Ishikawa (cell line): Measurements from ENCODE around the gene SHC1.

Source experiments
- CEBPB ChIP-seq: IDR thresholded peaks from 2 replicates; pipeline ENCODE4 v1.6.1; 2012
- CREB1 ChIP-seq: IDR thresholded peaks from 2 replicates; pipeline ENCODE4 v1.6.1; 2012; ENCODE audit warnings: low read depth
- EP300 ChIP-seq: IDR thresholded peaks from 2 replicates; pipeline ENCODE4 v1.6.1; 2012; ENCODE audit warnings: borderline replicate concordance
- FOXM1 ChIP-seq: IDR thresholded peaks from 2 replicates; pipeline ENCODE4 v1.6.1; 2012; ENCODE audit warnings: low read depth, borderline replicate concordance
- NFIC ChIP-seq: IDR thresholded peaks from 2 replicates; pipeline ENCODE4 v1.6.1; 2012
- RAD21 ChIP-seq: IDR thresholded peaks from 2 replicates; pipeline ENCODE4 v1.6.1; 2012; ENCODE audit warnings: low read depth
- REST ChIP-seq: IDR thresholded peaks from 2 replicates; pipeline ENCODE4 v1.6.1; 2012; ENCODE audit warnings: low read depth, mild to moderate bottlenecking
- TAF1 ChIP-seq: IDR thresholded peaks from 2 replicates; pipeline ENCODE4 v1.6.1; 2012; ENCODE audit warnings: low read depth, mild to moderate bottlenecking
- TCF12 ChIP-seq: IDR thresholded peaks from 2 replicates; pipeline ENCODE4 v1.6.1; 2012; ENCODE audit warnings: low read depth
- TEAD4 ChIP-seq: IDR thresholded peaks from 2 replicates; pipeline ENCODE4 v1.6.1; 2012
- USF1 ChIP-seq: IDR thresholded peaks from 2 replicates; pipeline ENCODE4 v1.6.1; 2012
- YY1 ChIP-seq: IDR thresholded peaks from 2 replicates; pipeline ENCODE4 v1.6.1; 2012; ENCODE audit warnings: low read depth
- ZBTB7A ChIP-seq: IDR thresholded peaks from 2 replicates; pipeline ENCODE4 v1.6.1; 2012; ENCODE audit warnings: low read depth
- TF ChIP-seq, protein P1 (sequence below): IDR thresholded peaks from 2 replicates; pipeline ENCODE4 v1.6.1; 2012

DNA sequence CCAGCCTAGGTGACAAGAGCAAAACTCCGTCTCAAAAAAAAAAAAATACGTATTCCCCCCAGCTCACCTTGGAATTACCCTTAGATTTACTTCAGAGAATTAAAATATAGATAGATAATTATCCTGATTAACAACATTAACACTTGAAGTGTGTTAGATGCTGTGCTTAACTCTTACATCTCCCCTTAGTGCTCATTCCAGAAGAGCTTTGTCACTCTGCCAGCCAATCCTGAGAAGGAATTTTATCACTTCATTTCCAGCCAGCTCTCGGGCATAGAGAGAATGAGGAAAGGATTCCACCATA, 1.6 kb upstream of the SHC1 start:
- TF ChIP-seq YY1: no peak
- no peak for TF ChIP-seq RAD21
- TF ChIP-seq TEAD4: no peak
- no peak for TF ChIP-seq EP300
- TF ChIP-seq REST: no peak
- no peak for TF ChIP-seq FOXM1
- TF ChIP-seq CREB1: no peak
- TF ChIP-seq, protein P1, sequence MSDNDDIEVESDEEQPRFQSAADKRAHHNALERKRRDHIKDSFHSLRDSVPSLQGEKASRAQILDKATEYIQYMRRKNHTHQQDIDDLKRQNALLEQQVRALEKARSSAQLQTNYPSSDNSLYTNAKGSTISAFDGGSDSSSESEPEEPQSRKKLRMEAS: no peak
- TF ChIP-seq ZBTB7A: no peak
- no peak for TF ChIP-seq TAF1
- no peak for TF ChIP-seq CEBPB
- no peak for TF ChIP-seq TCF12
- TF ChIP-seq NFIC: no peak
- TF ChIP-seq USF1: no peak
